ENCODE results near the gene TMEM234.

- TF ChIP-seq, protein P1, sequence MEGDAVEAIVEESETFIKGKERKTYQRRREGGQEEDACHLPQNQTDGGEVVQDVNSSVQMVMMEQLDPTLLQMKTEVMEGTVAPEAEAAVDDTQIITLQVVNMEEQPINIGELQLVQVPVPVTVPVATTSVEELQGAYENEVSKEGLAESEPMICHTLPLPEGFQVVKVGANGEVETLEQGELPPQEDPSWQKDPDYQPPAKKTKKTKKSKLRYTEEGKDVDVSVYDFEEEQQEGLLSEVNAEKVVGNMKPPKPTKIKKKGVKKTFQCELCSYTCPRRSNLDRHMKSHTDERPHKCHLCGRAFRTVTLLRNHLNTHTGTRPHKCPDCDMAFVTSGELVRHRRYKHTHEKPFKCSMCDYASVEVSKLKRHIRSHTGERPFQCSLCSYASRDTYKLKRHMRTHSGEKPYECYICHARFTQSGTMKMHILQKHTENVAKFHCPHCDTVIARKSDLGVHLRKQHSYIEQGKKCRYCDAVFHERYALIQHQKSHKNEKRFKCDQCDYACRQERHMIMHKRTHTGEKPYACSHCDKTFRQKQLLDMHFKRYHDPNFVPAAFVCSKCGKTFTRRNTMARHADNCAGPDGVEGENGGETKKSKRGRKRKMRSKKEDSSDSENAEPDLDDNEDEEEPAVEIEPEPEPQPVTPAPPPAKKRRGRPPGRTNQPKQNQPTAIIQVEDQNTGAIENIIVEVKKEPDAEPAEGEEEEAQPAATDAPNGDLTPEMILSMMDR (IDR thresholded peaks at IDR 0.05) = no peak
- TF ChIP-seq, protein P2, sequence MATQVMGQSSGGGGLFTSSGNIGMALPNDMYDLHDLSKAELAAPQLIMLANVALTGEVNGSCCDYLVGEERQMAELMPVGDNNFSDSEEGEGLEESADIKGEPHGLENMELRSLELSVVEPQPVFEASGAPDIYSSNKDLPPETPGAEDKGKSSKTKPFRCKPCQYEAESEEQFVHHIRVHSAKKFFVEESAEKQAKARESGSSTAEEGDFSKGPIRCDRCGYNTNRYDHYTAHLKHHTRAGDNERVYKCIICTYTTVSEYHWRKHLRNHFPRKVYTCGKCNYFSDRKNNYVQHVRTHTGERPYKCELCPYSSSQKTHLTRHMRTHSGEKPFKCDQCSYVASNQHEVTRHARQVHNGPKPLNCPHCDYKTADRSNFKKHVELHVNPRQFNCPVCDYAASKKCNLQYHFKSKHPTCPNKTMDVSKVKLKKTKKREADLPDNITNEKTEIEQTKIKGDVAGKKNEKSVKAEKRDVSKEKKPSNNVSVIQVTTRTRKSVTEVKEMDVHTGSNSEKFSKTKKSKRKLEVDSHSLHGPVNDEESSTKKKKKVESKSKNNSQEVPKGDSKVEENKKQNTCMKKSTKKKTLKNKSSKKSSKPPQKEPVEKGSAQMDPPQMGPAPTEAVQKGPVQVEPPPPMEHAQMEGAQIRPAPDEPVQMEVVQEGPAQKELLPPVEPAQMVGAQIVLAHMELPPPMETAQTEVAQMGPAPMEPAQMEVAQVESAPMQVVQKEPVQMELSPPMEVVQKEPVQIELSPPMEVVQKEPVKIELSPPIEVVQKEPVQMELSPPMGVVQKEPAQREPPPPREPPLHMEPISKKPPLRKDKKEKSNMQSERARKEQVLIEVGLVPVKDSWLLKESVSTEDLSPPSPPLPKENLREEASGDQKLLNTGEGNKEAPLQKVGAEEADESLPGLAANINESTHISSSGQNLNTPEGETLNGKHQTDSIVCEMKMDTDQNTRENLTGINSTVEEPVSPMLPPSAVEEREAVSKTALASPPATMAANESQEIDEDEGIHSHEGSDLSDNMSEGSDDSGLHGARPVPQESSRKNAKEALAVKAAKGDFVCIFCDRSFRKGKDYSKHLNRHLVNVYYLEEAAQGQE (IDR thresholded peaks at IDR 0.05; ENCODE audit: insufficient read depth in 1 of 2, low read depth in 2 of 2, low read length in 1 of 2) = no peak
- TF ChIP-seq TCF7L2 (IDR thresholded peaks at IDR 0.05; ENCODE audit: low read depth, low read length) = no peak
These were observed 37.5 kb downstream of the TMEM234 start for GRCh38 chr1:32184650-32185049.

Data from Panc1 (cell line).